Measurements from ENCODE around the gene CCDC107. TPM values are rescaled to one million over a fixed set of nuclear protein-coding genes. Genes with fewer than 3 reads are reported as not detected.

The CCDC107 gene
- total and polyA plus RNA-seq, 2 of the 13 experiments (the other 11 are each of a cell fraction or from before 2014, with no cell fraction given), result 7.1 to 15.2 TPM

- TF ChIP-seq REST (IDR thresholded peaks at IDR 0.05; ENCODE audit: borderline replicate concordance in 1 of 2, low read depth in 1 of 2, low read length in 2 of 2) (peak in 1 of 2 experiments; percentile 69; a peak in 1 of 4 replicates), ZNF597 (CRISPR knock-in tag; IDR thresholded peaks at IDR 0.05) (no peak), GATAD2A (CRISPR knock-in tag; IDR thresholded peaks at IDR 0.05) (peak; percentile 84), DPF2 (CRISPR knock-in tag; IDR thresholded peaks at IDR 0.05; ENCODE audit: borderline replicate concordance, low read depth) (no peak), ETV6 (CRISPR knock-in tag; conservative IDR thresholded peaks at IDR 0.05) (no peak), THRA (CRISPR knock-in tag; IDR thresholded peaks at IDR 0.05; ENCODE audit: borderline replicate concordance) (peak; percentile 24; the same call in 1 of the 2 replicates), ZSCAN21 (CRISPR knock-in tag; IDR thresholded peaks at IDR 0.05; ENCODE audit: borderline replicate concordance) (peak; percentile 85; the same call in 1 of the 2 replicates), HDAC2 (CRISPR knock-in tag; IDR thresholded peaks at IDR 0.05) (no peak; the same call in 1 of the 2 replicates), ZMAT3 (CRISPR knock-in tag; conservative IDR thresholded peaks at IDR 0.05) (no peak; the same call in 1 of the 2 replicates), PTBP1 (IDR thresholded peaks at IDR 0.05; ENCODE audit: low read depth, low read length, poor library complexity, severe bottlenecking) (peak; percentile 46), MXD4 (CRISPR knock-in tag; IDR thresholded peaks at IDR 0.05) (0 out of 2 replicates have a peak, but pooled peaks have one; percentile 28), MTF1 (CRISPR knock-in tag; IDR thresholded peaks at IDR 0.05) (peak; percentile 64; the same call in 1 of the 2 replicates), ZNF749 (CRISPR knock-in tag; IDR thresholded peaks at IDR 0.05; ENCODE audit: borderline replicate concordance) (peak; percentile 42; the same call in 1 of the 2 replicates), ADNP (CRISPR knock-in tag; IDR thresholded peaks at IDR 0.05) (no peak), CTCF (CRISPR knock-in tag; IDR thresholded peaks at IDR 0.05) (peak; percentile 92), PAX8 (CRISPR knock-in tag; IDR thresholded peaks at IDR 0.05; ENCODE audit: borderline replicate concordance) (no peak), ONECUT2 (CRISPR knock-in tag; IDR thresholded peaks at IDR 0.05) (no peak), ZFAT (CRISPR knock-in tag; conservative IDR thresholded peaks at IDR 0.05) (no peak), ZNF274 (CRISPR knock-in tag; IDR thresholded peaks at IDR 0.05) (peak; percentile 76; the same call in 1 of the 2 replicates), THAP7 (CRISPR knock-in tag; IDR thresholded peaks at IDR 0.05) (no peak)
Measured at GRCh38 chr9:35658137-35658967, at the start of gene CCDC107 (continued).
